Parietal lobe (tissue), 1 donor: ENCODE data around the gene ATP5F1D. TPM values are rescaled to one million over a fixed set of nuclear protein-coding genes. Genes with fewer than 3 reads are reported as not detected.

ENCODE experiments used
- total RNA-seq: library from RNA; depleted of rRNA; stranded (reverse); fragments of >200 nt; gene quantifications from one replicate; pipeline ENCODE4 v1.2.3, GENCODE V29; 2014

The ATP5F1D gene
- 15.7 TPM for total RNA-seq

DNA sequence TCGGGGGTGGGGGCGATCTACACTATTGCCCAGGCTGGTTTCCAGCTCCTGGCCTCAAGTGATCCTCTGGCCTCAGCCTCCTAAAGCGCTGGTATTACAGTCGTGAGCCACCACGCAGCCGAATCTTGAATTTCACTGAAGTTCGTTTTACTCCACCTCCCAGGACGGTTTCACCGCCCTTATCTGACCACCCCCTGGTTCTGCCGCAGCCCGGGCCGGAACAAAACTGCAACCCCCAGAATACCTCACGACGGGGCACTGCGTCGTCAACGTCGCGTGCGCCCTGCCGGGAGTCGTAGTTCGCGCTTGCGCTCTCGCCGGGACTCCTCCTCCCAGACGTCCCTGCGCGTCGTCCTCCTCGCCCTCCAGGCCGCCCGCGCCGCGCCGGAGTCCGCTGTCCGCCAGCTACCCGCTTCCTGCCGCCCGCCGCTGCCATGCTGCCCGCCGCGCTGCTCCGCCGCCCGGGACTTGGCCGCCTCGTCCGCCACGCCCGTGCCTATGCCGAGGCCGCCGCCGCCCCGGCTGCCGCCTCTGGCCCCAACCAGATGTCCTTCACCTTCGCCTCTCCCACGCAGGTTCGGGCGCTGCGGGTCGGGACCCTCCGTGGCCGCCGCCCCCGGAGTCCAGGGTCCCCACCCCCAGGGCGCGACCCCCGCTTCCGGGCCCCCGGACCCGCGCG lies at the start of gene ATP5F1D:
ATP5F1D (plus strand) TSS at position 335 of the 679 bp plus-strand sequence; CDS start at position 435, 100 bp downstream.

DNA sequence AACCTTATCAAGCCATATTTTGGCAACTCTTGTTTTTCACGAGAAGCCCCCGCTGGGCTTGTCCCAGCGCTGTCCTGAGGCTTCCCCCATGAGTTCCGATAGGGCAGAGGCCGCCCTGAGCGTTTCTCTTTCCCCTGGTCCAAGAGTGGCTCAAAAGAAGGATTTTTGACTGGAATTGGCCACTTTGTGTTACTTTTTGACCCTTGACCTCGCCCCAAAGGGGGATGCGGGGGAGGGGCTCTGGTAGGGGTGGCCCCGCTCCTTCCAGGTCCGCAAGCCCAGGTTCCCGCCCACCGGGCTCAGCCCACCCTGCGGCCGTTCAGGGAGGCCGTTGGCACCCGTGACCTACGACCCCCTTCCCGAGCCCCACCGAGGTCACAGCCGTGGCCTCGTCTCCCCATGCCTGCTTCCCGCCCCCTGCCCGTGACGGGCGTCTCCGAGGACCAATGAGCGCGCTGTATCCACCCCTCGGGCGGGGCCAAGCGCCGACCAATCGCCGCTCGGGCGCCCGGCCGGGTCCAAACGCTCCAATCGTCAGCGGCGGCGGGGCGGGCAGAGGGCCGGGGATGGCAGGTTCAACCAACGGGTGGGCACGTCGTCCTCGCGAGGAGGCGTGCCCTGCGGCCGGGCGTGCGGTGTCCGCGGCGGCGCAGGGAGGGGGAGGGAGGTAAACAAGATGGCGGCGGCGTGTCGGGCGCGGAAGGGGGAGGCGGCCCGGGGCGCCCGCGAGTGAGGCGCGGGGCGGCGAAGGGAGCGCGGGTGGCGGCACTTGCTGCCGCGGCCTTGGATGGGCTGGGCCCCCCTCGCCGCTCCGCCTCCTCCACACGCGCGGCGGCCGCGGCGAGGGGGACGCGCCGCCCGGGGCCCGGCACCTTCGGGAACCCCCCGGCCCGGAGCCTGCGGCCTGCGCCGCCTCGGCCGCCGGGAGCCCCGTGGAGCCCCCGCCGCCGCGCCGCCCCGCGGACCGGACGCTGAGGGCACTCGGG lies 36.1 kb upstream of the ATP5F1D start, which contains the start of gene STK11:
STK11 (plus strand) TSS at position 665 of the 986 bp plus-strand sequence. CDS start 1,136 bp downstream, outside the sequence.

DNA sequence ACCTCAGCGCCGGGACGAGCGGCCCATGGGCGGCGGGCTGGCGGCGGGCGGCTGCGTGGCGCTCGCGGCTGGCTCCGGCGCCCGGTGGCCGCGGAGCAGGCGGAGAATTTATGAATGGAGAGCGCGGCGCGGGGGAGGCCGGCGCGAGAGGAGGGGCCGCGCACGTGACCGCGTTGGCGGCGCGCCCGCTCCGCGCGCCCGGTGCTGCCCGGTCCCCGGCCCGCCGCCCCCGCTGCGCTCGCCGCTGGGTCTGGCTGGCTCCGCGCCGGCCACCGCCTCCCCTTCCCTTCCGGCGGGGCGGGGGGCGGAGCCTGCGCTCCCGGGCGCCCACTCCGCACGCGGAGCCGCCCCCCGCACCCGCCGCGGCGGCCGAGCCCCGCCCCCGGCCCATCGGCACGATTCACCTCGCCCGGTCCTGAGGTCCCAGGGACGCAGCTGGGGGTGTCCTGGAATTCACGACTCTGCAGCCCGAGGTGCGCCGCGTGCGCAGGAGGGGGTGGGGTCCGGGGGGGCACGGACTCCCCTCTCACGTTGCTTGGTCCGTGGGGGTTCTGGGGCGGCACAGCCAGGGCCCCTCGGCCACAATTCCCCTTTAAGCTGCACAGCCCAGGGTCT lies 3.7 kb upstream of the ATP5F1D start, which contains the start of gene CBARP:
CBARP (minus strand) TSS at position 252 of the 615 bp plus-strand sequence. CDS start 1,905 bp downstream, outside the sequence.

DNA sequence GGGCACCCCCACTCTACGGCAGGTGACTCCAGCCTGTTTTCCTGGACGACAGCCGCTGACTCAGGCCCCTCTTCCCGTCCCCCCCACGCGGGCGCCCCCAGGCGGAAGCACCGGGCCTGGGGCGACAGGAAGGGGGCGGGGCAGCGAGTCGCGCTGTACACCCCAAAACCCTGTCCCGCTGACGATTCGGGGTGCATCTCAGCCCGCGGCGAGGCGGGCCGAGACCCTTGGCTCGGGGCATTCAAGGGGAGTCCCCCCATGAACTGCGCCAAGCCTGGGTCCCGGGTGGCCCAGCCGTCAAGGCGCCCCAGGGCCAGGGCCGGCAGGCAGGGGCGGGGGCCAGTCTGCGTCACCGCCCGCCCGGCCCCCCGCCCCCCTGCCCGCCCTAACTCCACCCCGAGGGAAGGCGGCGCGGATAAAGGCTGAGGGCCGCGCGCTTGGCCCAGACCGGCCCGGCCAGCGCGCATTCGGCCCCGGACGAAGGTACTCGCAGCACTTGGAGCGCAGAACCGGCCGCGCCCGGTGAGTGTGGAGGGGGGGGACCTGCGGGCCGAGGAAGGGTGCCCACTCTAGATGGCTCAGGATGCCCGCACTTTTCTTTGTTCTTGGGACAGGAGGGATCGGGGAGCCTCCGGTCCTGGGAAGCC lies 6.7 kb downstream of the ATP5F1D start, which contains the start of gene MIDN:
MIDN (plus strand) TSS at position 445 of the 647 bp plus-strand sequence. CDS start 1,714 bp downstream, outside the sequence.

DNA sequence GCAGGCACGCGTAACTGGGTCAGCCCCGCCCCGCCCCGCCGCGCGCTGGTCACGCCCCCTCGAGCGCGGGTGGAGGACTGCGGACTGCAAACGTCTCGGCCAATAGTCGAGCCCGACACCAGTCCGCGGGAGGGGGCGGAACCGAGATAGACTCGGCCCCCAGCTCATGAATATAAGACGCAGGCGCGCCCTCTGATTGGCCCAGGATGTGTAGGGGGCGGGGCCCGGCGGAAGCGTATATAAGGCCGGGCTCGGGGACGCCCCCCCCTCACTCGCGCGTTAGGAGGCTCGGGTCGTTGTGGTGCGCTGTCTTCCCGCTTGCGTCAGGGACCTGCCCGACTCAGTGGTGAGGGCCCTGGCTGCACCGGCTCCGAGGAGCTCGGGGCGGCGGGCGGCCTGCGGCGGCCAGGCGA lies 27.5 kb downstream of the ATP5F1D start, which contains the start of gene CIRBP:
CIRBP (plus strand) TSS at position 268 of the 413 bp plus-strand sequence. CDS start 1,602 bp downstream, outside the sequence.

DNA sequence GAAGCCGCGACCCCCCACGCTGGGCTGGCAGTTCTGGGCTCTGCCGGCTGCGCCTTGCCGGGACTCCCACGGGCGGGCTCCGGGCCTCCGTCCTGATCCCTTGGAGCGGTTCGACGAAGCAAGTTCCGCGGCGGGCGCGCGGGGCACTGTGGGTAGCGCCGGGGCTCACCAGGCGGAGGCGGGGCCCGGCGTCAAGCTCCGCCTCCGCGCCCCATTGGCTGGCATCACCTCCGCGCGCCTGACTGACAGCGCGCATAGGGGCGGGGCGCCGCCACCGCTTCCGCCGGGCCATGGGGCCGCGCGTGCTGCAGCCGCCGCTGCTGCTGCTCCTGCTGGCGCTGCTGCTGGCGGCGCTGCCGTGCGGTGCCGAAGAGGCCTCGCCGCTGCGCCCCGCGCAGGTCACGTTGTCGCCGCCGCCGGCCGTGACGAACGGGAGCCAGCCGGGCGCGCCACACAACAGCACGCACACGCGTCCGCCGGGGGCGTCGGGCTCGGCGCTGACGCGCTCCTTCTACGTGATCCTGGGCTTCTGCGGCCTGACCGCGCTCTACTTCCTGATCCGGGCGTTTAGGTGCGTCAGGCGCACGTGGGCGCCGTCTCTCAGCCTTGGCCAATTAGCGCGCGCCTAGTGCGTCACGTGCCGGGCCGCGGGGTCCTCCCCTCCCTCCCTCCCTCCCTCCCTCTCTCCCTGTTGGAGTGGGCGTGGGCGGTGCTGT lies 33.9 kb downstream of the ATP5F1D start, which contains the start of gene FAM174C:
FAM174C (plus strand) TSS at position 271 of the 716 bp plus-strand sequence; CDS start at position 291, 20 bp downstream.

DNA sequence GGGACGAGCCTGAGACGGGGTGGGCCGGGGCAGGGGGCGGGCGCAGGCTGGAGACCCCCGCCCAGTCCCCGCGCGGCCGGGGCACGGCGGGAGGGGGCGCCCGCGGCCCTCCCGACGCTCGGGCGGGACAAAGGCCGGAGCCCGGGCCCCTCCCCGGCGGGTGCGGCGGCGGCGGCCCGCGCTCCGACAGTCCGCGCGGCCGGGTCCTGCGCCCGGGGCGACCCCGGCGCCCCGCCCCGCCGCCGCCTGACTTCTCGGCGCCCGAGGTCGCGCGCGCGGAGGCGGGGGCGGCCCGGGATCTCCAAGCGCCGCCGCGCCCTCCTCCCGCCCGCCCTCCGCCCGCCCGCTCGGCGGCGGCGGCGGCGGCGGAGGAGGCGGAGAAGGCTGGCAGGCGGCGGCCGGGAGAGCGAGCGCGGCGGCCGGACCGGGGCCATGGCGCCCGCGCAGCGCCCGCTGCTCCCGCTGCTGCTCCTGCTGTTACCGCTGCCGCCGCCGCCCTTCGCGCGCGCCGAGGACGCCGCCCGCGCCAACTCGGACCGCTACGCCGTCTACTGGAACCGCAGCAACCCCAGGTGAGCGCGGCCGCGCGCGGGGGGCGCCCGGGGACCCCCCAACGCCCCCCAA lies 44.3 kb downstream of the ATP5F1D start, which contains the start of gene EFNA2:
EFNA2 (plus strand) TSS at position 137 of the 624 bp plus-strand sequence; CDS start at position 433, 296 bp downstream.

Other genes starting within 250 kb of the ATP5F1D start
- not detected for gene GRIN3B, start 241.3 kb upstream of the ATP5F1D start, total RNA-seq
- 59.8 TPM for gene TMEM259, start 220.6 kb upstream of the ATP5F1D start, total RNA-seq
- gene RNU6-2, start 220.2 kb upstream of the ATP5F1D start, total RNA-seq, result not detected
- 6.3 TPM for gene CNN2, start 215.1 kb upstream of the ATP5F1D start, total RNA-seq
- gene ABCA7, start 201.6 kb upstream of the ATP5F1D start, total RNA-seq, result 4.4 TPM
- gene ARHGAP45, start 174.6 kb upstream of the ATP5F1D start, total RNA-seq, result 2.8 TPM
- 37.6 TPM for gene POLR2E, start 146.4 kb upstream of the ATP5F1D start, total RNA-seq
- 107 TPM for gene GPX4, start 137.8 kb upstream of the ATP5F1D start, total RNA-seq
- gene SBNO2, start 67.5 kb upstream of the ATP5F1D start, total RNA-seq, result 8.1 TPM
- 43.2 TPM for gene STK11, start 36.0 kb upstream of the ATP5F1D start, total RNA-seq
- gene CBARP, start 3.7 kb upstream of the ATP5F1D start, total RNA-seq, result 15.3 TPM
- 24.4 TPM for gene MIDN, start 6.8 kb downstream of the ATP5F1D start, total RNA-seq
- 380 TPM for gene CIRBP, start 27.6 kb downstream of the ATP5F1D start, total RNA-seq
- 8.1 TPM for gene FAM174C, start 33.8 kb downstream of the ATP5F1D start, total RNA-seq
- 7.5 TPM for gene EFNA2, start 44.1 kb downstream of the ATP5F1D start, total RNA-seq
- gene NDUFS7, start 142.2 kb downstream of the ATP5F1D start, total RNA-seq, result 36.6 TPM
- gene GAMT, start 159.8 kb downstream of the ATP5F1D start, total RNA-seq, result 15.0 TPM
- gene DAZAP1, start 165.8 kb downstream of the ATP5F1D start, total RNA-seq, result 40.1 TPM
- 535 TPM for gene RPS15, start 196.6 kb downstream of the ATP5F1D start, total RNA-seq
- 276 TPM for gene APC2, start 208.4 kb downstream of the ATP5F1D start, total RNA-seq
- 24.1 TPM for gene C19orf25, start 237.5 kb downstream of the ATP5F1D start, total RNA-seq
- 3.8 TPM for gene PCSK4, start 248.6 kb downstream of the ATP5F1D start, total RNA-seq
- 2.2 TPM for gene REEP6, start 249.4 kb downstream of the ATP5F1D start, total RNA-seq